Activated T-helper 17 cell treated with anti-CD3 and anti-CD28 coated beads, Interleukin-2, amount 50 U/mL, for 72 hours (primary cell): Measurements from ENCODE around the gene UGGT2. TPM values are rescaled to one million over a fixed set of nuclear protein-coding genes. Genes with fewer than 3 reads are reported as not detected.

ENCODE experiments used
- ATAC-seq: fragments of 150-1000 bp; cut with Tn5 transposase; replicated peaks from 2 replicates; pipeline ENCODE4 v1.10.0; 2021; ENCODE audit warnings: mild to moderate bottlenecking, moderate library complexity
- H3K27ac Mint-ChIP-seq: one replicate; pipeline ENCODE4 v1.8.0; 2022; ENCODE audit warnings: mixed read lengths
- H3K27me3 Mint-ChIP-seq: one replicate; pipeline ENCODE4 v1.8.0; 2022; ENCODE audit warnings: mixed read lengths
- H3K36me3 Mint-ChIP-seq: one replicate; pipeline ENCODE4 v1.8.0; 2022; ENCODE audit warnings: low read depth, mild to moderate bottlenecking, mixed read lengths
- H3K4me1 Mint-ChIP-seq: one replicate; pipeline ENCODE4 v1.8.0; 2022; ENCODE audit warnings: mixed read lengths
- H3K4me3 Mint-ChIP-seq: one replicate; pipeline ENCODE4 v1.8.0; 2022; ENCODE audit warnings: mild to moderate bottlenecking, mixed read lengths
- H3K9me3 Mint-ChIP-seq: one replicate; pipeline ENCODE4 v1.8.0; 2022; ENCODE audit warnings: mixed read lengths
- total RNA-seq, 2 donors: library from RNA; stranded (reverse); gene quantifications; one replicate each; pipeline ENCODE4 v1.2.3, GENCODE V29; 2022

The UGGT2 gene
- total RNA-seq, 2 donors from 2014 or later, result 0.24 to 0.67 TPM

DNA sequence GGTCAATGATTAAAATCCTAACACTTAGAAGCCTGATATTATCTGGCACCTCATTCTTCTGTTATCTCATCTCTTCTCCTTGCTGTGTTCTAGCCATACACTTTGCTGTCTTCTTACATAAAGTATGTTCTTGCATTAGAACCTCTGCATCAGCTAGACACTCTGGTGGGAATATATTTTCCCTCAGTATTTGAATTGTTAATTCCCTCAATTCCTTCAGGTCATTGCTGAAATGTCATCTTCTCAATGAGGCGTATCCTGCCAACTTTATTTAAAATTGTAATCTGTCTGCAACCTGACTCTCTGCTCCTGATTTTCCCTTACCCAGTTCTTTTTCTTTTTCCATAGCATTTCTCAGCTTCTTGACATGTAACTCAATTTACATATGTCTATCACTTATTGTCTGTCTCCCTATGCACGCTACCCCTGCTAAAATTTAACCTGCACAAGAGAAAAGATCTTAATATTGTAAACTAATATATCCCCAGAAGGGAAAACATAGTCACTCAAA is 138.2 kb downstream of the UGGT2 start:
- H3K9me3 Mint-ChIP-seq, result peaks cover 12% of the 10 kb centered on the region

DNA sequence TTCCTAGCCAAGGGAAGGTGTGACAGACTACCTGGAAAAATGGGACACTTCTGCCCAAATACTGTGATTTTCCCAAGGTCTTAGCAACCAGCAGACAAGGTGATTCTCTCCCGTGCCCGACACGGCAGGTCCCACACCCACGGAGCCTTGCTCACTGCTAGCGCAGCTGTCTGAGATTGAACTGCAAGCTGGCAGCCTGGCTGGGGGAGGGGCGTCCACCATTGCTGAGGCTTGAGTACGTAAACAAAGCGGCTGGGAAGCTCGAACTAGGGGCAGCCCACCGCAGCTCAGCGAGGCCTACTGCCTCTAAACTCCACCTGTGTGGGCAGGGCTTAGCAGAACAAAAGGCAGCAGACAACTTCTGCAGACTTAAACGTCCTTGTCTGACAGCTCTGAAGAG is 146.2 kb downstream of the UGGT2 start:
- Mint-ChIP-seq H3K4me1 (no peaks in the 10 kb centered on the region), H3K27ac (no peak overlapping the region), H3K36me3 (no peaks in the 10 kb centered on the region), H3K27me3 (no peaks in the 10 kb centered on the region), H3K4me3 (no peak overlapping the region), H3K9me3 (peaks cover 5% of the 10 kb centered on the region)
- no peak for ATAC-seq

More for the DNA sequence above, 138.2 kb downstream of the UGGT2 start:
- no peak overlapping the region for H3K27ac Mint-ChIP-seq
- no peaks in the 10 kb centered on the region for H3K36me3 Mint-ChIP-seq
- ATAC-seq, result no peak
- no peaks in the 10 kb centered on the region for H3K27me3 Mint-ChIP-seq
- H3K4me1 Mint-ChIP-seq, result no peaks in the 10 kb centered on the region
- H3K4me3 Mint-ChIP-seq, result no peak overlapping the region

DNA sequence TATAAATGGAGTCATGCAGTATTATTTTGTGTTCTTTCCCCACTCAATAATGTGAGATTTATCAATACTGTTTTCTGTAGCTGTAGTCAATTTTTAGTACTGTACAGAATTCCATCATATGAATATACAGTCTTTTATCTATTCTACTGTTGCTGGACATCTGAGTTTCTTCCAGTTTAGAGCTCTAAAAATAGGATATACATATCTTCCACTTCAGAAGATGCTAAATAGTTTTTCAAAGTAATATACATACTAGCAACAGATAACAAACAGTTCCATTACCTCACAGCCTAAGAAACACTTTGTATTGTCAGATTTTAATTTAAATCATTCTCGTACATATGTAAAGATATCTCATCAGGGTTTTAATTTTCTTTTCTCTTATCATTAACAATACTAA is 149.6 kb downstream of the UGGT2 start:
- Mint-ChIP-seq H3K4me1 (no peaks in the 10 kb centered on the region), H3K9me3 (no peaks in the 10 kb centered on the region), H3K36me3 (no peaks in the 10 kb centered on the region), H3K4me3 (no peak overlapping the region), H3K27me3 (no peaks in the 10 kb centered on the region), H3K27ac (no peak overlapping the region)
- ATAC-seq, result no peak

DNA sequence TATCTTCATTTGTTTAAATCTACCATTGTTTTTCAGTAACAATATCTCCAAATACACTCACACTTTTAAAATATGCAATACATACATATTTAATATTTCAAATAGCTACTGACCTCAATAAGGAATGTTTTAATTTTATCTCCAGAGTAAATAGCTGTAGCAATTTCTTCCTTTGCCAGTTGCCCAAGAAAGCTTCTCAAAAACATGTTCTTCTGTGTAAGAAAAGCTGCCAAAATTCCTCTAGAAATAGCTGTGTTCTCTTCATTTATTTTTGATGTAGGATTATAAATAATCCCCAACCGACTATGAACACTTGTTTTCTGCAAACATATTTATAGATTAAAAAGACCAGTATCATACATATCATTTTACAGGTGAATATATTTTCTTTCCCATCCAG is 150.5 kb downstream of the UGGT2 start:
- H3K27ac Mint-ChIP-seq, result no peak overlapping the region
- no peak for ATAC-seq
- peaks cover 4% of the 10 kb centered on the region for H3K27me3 Mint-ChIP-seq
- H3K9me3 Mint-ChIP-seq, result peaks cover 3% of the 10 kb centered on the region
- no peak overlapping the region for H3K4me3 Mint-ChIP-seq
- H3K4me1 Mint-ChIP-seq, result no peaks in the 10 kb centered on the region
- H3K36me3 Mint-ChIP-seq, result no peaks in the 10 kb centered on the region

DNA sequence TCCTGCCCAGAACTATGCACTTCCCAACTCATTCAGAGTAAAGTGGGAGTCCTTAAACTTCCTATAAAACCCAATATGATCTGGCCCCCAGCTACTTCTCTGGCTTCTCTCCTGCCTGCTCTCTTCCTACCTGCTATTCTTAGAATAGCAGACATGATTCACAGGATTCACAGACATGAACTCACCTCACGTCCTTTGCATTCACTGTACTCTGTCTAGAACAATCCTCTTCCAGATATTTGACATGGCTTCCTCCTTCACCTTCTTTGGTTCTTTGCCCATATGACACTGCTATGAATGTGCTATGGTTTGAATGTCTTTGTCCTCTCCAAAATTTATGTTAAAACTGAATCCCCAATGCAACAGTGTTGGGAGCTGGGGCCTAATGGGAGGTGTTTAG is 154.9 kb downstream of the UGGT2 start:
- Mint-ChIP-seq H3K4me3 (no peak overlapping the region), H3K27me3 (peaks cover 12% of the 10 kb centered on the region), H3K27ac (no peak overlapping the region), H3K4me1 (no peaks in the 10 kb centered on the region), H3K9me3 (peaks cover 5% of the 10 kb centered on the region), H3K36me3 (no peaks in the 10 kb centered on the region)
- ATAC-seq, result no peak

DNA sequence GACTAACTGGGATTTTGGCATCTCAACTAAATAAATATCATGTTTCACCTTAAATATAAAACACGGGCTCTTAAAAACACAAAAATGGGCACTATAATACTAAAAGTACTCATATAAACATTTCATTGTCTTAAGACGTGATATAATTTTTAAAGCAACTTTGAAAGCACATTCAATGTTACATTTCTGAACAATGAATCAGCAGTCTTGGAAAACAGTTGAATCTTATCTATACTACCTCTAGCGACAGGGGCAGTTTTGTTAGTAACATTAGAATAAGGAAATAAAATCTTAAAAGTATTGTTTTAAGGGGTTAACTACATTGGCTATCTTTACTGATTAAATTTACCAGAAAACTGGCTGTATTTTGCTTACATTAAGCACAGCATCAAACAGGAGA is 156.9 kb downstream of the UGGT2 start:
- H3K27me3 Mint-ChIP-seq, result peaks cover 12% of the 10 kb centered on the region
- no peaks in the 10 kb centered on the region for H3K36me3 Mint-ChIP-seq
- no peak overlapping the region for H3K27ac Mint-ChIP-seq
- ATAC-seq, result no peak
- no peak overlapping the region for H3K4me3 Mint-ChIP-seq
- H3K9me3 Mint-ChIP-seq, result peaks cover 5% of the 10 kb centered on the region
- H3K4me1 Mint-ChIP-seq, result no peaks in the 10 kb centered on the region

DNA sequence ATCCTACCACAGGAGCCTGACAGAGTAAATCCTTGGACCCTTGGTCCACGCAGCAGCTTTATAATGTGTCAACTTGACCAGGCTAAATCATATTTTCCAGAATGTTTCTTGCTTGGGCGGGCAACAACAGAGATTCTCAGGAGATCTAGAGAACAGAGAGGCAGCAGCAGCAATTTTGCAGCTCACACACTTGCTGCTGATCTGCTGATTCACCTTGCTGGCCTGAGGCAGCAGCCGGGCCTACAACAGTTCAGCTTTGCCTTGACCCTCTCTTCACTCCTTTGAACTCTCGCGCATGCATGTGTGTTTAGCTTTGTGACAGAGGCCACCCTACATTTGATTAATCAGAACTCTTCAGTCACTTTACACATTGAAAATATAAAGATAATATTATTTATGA is 159.3 kb downstream of the UGGT2 start:
- Mint-ChIP-seq H3K4me3 (no peak overlapping the region), H3K4me1 (no peaks in the 10 kb centered on the region), H3K27me3 (peaks cover 15% of the 10 kb centered on the region), H3K36me3 (no peaks in the 10 kb centered on the region), H3K27ac (no peak overlapping the region), H3K9me3 (peaks cover 5% of the 10 kb centered on the region)
- no peak for ATAC-seq

DNA sequence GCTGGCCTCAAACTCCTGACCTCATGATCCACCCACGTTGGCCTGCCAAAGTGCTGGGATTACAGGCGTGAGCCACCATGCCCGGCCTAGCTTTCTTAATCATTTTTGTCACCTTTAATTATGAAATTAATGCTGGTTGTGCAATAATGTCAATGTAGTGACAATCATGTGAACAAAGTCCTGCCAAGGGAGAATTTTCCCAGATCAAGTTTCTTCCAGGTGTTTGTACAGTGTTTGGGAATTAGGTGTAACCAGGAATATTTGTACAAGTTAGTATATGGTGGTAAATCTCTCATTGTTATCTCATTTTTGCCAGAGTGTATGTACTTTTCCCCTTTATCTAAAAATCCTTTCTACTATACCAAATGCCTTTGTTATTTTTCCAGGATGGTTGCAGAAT is 171.1 kb downstream of the UGGT2 start:
- Mint-ChIP-seq H3K4me3 (no peak overlapping the region), H3K36me3 (no peaks in the 10 kb centered on the region), H3K4me1 (no peaks in the 10 kb centered on the region), H3K27ac (no peak overlapping the region), H3K27me3 (peaks cover 9% of the 10 kb centered on the region), H3K9me3 (no peaks in the 10 kb centered on the region)
- no peak for ATAC-seq

DNA sequence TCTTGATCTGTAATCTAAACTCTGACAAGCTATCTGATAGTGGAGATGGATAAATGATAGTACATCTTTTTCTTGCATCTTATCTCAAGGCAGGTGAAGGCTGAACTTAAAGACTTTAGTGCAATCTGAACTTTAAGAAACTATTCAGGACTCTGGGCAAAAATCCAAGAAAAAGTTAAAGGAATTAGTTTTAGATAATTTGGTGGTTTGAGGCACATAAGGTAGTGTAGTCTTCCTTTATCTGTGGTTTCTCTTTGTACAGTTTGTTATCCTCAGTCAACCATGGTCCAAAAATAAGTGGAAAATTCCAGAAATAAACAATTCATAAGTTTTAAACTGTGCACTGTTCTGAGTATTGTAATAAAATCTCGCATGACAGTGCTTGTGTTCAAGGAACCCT is 172.9 kb downstream of the UGGT2 start:
- Mint-ChIP-seq H3K9me3 (no peaks in the 10 kb centered on the region), H3K27ac (no peak overlapping the region), H3K4me1 (no peaks in the 10 kb centered on the region), H3K4me3 (no peak overlapping the region), H3K27me3 (peaks cover 9% of the 10 kb centered on the region), H3K36me3 (no peaks in the 10 kb centered on the region)
- ATAC-seq, result no peak

DNA sequence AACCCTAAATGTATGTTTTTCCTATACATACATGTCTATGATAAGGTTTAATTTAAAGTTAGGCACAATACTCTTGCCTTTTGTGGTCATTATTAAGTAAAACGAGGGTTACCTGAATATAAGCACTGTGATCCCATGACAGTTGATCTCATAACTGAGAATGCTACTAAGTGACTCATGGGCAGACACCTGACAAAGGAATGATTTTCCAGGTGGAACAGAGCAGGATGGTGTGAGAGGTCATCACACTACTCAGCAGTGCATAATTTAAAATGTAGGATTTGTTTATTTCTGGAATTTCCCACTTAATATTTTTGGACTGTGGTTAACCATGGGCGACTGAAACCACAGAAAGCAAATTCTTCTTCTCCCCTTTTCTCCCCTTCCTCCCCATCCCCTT is 178.9 kb downstream of the UGGT2 start:
- Mint-ChIP-seq H3K4me1 (no peaks in the 10 kb centered on the region), H3K36me3 (no peaks in the 10 kb centered on the region), H3K9me3 (no peaks in the 10 kb centered on the region), H3K4me3 (no peak overlapping the region), H3K27ac (no peak overlapping the region), H3K27me3 (peaks cover 12% of the 10 kb centered on the region)
- ATAC-seq, result no peak

DNA sequence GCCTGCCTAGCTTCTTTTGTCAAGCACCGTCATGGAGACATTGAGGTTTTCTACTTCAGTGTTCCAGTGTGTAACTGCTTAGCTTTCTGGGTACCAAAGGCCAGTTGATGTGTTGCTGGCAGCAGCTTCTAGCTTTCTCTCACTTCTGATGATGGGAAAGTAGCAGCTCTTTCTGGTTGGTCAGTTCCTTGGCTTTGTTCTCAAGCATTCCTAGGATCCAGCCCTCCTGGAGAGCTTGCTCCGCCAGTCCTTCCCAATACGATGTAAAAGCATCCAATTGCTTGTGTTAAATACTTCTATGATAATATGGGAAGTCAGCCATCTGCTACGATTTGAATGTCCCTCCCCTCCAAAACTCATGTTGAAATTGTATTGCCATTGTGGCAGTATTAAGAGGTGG is 182.8 kb downstream of the UGGT2 start:
- Mint-ChIP-seq H3K36me3 (no peaks in the 10 kb centered on the region), H3K4me1 (no peaks in the 10 kb centered on the region), H3K27me3 (peaks cover 12% of the 10 kb centered on the region), H3K9me3 (no peaks in the 10 kb centered on the region), H3K27ac (no peak overlapping the region), H3K4me3 (no peak overlapping the region)
- no peak for ATAC-seq

DNA sequence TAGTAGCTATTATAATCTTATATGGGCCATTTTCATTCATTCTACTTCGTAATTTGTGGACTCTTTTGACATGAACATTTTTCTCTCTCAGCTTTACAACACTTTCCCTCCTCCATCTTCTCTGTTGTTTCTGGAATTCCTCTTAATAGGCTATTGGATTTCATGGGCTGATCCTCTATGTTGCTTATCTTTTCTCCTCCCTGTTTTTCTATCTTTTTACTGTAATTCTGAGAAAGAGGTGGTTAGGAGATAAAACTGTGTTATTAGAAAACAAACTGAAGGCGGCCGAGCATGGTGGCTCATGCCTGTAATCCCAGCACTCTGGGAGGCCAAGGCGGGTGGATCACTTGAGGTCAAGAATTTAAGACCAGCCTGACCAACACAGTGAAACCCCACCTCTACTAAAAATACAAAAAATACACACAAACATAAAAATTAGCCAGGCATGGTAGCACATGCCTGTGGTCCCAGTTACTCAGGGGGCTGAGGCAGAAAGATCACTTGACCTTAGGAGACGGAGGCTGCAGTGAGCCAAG is 188.1 kb downstream of the UGGT2 start:
- Mint-ChIP-seq H3K36me3 (no peaks in the 10 kb centered on the region), H3K4me3 (no peak overlapping the region), H3K27ac (no peak overlapping the region), H3K9me3 (no peaks in the 10 kb centered on the region), H3K4me1 (no peaks in the 10 kb centered on the region), H3K27me3 (peaks cover 11% of the 10 kb centered on the region)
- ATAC-seq, result no peak

DNA sequence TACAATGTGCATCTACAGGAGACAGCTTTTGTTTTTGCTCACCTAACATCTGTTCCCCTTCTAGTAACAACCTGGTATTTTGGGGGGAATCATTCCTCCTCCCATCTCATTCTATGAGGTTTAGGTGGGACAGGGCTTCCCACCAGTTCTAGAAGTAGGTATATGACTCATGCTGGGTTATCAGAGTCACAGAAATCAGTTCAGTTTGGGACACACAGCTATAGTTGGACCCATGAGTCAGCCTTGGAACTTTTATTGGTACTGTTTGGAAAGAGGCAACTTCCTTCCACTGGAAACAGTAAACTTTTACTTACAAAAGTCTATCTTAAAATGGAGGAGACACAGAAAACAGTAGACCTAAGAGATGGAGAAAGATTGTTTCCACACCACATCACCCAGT is 190.8 kb downstream of the UGGT2 start:
- Mint-ChIP-seq H3K4me3 (no peak overlapping the region), H3K9me3 (no peaks in the 10 kb centered on the region), H3K27me3 (peaks cover 11% of the 10 kb centered on the region), H3K36me3 (no peaks in the 10 kb centered on the region), H3K4me1 (no peaks in the 10 kb centered on the region), H3K27ac (no peak overlapping the region)
- ATAC-seq, result no peak

DNA sequence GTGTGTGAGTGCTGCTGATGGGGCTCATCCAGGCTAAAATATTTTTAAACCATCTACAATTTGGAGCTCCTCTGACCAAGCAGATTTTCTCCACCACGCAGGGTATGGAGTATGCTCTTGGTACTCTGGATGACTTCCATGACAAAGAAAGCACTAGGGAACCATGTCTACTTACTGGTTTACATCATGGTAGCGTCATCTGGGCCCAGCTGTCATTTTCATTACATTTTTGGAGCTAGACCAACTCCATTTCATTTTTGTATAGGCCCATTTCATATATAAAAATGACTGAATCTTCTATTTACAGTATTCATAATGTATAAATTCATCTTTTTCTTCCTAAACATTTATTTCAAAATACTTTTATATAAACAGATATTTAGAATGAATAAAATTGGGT is 191.9 kb downstream of the UGGT2 start:
- Mint-ChIP-seq H3K4me1 (no peaks in the 10 kb centered on the region), H3K4me3 (no peak overlapping the region), H3K9me3 (no peaks in the 10 kb centered on the region), H3K27me3 (peaks cover 11% of the 10 kb centered on the region), H3K36me3 (no peaks in the 10 kb centered on the region), H3K27ac (no peak overlapping the region)
- ATAC-seq, result no peak

DNA sequence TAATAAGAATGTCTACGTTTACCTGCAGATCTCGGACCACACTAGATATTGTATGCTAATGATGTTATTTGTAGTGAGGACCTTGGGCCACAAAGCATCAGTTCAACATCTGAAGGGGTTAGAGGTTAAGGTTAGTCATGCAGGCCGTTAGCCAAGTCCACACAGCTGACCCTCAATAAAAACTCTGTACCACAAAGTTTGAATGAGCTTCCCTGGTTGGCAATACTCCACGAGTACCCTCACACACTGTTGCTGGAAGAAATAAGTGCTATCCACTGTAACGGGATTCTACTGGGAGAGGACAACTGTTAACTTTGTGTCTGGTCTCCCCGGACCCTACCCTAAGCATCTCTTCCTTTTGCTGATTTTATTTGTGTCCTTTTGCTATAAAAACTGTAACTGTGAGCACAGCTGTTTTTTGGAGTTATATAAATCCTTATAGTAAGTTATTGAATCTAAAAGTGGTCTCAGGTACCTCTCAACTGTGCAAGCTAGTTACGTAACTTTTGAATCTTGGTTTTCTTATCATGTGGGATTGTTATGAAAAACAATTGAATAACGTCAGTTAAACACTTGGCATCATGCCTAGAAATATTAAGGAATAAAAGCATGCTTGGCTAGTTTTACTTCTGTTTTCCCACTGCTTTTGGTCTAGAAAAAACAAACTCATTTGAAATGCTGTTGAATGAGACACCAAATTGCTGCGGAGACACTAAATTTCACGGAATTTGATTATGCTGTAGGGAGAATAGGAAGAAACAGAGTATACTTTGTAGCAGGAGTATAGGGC is 194.7 kb downstream of the UGGT2 start:
- Mint-ChIP-seq H3K36me3 (no peaks in the 10 kb centered on the region), H3K27me3 (peaks cover 7% of the 10 kb centered on the region), H3K27ac (no peak overlapping the region), H3K4me3 (no peak overlapping the region), H3K4me1 (no peaks in the 10 kb centered on the region), H3K9me3 (no peaks in the 10 kb centered on the region)
- ATAC-seq, result no peak
